GM19023 (cell line): ENCODE measurements around the gene KLF6.
A peak's percentile ranks its signal among the peaks of the same experiment; 100 is the strongest.

ENCODE experiments used
- ATAC-seq: cut with Tn5 transposase; IDR thresholded peaks from one replicate; pipeline ENCODE4 v1.9.1; 2021; ENCODE audit warnings: mild to moderate bottlenecking, moderate library complexity; ENCODE audit not compliant: unreplicated experiment

The KLF6 gene

DNA sequence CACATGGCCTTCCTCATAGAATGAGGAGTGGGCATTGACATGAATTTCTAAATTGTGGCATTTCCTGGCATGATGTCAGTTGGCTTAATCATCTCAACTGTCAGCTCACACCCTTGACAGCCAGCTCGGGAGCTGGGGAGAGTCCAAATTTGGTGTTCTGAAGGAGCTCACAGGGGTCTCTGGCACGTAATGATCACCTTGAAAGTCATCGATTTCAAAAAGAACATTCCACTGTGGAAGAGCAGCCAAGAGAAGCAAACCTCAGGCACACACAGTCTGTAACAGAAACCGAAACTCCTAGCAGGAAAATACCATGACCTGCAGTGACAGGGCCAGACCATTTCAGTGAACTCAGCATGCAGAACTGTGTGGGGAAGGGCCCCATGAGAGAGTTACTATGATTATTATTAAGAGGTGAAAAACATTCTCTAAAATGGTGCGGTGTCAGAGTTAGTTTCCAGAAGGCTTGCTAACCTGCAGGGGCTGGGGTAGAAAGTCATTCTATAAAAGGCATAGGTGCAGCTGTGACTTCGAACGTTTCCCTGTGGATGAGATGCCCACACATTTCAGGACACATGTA is 26.4 kb upstream of the KLF6 start:
- ATAC-seq, result peak; percentile 81

DNA sequence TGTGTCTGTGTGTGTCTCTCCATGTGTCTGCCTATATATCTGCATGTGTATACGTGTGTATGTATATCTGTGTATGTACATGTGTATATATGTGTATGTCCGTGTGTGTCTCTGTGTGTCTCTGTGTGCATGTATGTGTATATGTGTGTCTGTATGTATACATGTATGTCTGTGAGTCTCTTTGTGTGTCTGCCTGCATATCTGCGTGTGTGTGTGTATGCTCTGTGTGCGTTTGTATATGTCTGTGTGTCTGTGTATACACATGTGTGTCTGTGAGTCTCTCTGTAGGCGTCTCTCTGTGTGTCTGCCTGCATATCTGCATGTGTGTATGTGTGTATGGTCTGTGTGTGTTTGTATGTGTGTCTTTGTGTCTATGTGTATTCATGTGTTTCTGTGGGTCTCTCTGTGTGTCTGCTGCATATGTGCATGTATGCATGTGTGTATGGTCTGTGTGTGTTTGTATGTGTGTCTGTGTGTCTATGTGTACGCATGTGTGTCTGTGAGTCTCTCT is 23.7 kb upstream of the KLF6 start:
- no peak for ATAC-seq

DNA sequence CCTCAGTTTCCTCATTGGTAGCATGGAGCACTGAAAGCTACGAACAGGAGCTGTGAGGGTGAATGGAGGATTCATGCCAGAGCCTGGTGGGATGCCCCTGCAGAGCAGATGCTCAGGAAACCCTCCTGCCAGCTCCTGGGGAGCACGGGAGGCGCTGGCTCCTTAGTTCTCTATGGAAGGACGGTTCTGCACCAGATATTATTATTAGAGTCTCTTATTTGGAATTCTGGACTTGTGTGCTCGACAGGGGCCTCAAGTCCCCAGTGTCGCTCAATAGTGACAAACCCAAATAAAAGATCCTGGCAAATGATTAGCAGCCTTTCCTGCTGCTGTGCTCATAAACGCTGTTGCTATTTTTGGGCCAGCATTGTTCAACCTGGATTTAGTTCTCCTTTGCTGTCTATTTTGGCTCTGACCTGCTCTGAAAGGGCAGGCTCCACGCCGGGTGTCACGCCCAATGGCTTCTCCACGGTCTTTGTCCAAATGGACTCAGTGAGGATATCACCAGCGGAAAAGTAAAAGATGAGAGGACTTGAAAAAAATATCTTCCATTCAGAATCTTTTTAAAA is 23.0 kb upstream of the KLF6 start:
- no peak for ATAC-seq

DNA sequence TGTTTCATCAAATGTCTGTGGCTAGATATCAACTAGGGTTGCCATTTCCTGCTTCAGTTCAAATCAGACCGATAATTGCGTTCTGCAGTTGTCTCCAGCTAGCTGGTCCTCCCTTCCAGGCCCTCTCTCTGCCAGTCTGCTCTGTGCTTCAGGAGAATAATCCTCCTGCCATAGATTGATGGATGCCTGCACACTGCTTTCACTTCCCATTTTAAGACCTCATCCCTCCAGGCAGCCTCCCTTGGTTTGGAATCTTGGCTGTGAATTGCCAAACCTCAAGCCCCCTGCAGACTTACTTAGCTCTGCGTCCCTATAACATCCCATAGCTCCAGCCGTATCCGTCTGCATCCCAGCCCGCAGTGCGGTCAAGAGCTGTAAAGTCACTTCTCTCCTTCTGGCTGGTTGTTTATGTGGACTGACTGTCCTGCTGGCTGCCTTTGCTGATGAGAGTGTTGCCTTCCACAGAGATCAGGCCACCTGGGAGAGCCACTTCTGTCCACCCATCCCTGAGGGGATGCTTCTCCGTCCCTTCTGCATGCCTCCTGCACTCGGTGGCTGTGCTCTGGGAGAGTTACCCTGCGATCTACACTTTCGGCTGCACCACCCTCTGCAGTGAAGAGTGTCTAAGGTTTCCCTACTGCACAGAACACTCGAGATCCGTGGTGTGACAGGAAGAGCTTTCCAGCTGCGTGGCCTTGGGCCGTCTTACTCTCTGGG is 22.4 kb upstream of the KLF6 start:
- ATAC-seq, result no peak

DNA sequence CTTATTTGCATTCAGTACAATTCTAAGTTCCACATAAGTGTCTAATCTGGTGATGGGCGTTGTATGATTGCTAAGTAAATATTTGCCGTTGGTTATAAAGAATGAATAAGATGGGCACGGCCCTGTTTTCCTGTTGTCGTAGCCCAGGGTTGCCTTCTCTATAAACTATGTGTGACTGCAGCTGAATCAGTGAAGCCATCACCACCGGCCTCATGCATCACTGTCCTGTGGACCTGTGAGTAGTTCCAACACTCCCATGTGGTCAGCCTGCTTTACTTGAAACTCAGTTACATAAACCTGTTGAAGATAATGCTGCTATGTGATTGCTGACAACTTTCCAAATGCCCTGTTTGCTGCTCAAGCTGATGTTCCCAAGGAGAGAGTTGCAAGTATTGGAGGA is 21.6 kb upstream of the KLF6 start:
- no peak for ATAC-seq

DNA sequence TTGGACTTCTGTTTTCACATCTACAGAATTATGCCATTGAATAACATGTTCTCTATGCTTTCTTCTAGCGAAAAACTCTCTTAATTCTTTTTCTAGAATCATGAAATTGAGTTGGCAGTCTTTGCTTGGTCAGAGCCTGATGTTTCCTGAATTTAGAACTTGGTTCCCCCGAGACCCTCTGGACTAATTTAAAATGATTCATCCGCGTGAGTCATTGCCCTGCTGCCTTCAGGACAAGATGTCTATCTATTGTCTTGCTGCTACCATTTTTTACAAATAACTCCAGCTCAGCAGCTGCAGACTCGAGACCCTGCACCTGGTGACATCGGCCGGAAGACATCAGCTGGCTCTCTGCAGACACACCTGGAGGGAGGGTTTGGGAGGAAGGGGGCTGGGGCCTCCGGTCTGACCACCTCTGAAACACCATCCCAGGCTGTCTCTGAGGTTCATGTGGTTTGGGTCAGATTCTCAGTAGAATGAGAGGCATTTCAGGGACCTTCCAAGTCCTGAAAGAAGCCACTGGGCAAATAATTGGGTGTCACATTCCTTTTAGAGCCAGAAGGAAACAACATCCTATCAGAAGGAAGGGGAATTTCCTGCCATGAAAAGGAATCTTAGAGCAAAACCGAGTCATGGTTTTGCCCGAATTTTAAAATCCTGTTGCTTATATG is 20.9 kb upstream of the KLF6 start:
- no peak for ATAC-seq

DNA sequence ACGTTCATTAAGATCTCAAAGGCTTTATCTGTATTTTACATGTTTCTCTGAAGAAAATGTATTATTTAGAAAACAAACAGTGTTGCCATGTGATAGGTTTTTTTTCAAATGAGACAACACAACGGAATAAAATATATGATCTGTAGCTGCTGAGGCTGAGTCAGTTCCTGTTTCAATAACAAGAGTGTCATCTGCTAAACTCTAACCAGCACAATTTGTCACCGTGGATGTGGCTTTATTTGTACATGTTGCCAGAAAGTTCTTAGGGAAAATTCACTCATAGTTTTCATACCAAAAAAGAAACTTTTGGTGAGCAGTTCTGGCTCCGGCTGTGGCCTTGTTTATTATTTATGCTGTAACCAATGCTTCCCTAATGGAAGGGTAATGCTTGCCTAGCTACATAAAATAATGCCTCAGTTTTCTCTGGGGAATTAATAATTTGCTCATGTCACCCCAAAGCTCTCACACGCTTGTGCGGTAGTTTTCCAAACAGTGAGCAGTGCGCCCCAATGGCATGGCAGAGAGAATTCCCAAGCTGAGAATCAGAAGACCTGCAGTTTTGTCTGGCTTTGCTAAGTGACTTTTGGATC is 20.3 kb upstream of the KLF6 start:
- ATAC-seq, result peak; percentile 41

DNA sequence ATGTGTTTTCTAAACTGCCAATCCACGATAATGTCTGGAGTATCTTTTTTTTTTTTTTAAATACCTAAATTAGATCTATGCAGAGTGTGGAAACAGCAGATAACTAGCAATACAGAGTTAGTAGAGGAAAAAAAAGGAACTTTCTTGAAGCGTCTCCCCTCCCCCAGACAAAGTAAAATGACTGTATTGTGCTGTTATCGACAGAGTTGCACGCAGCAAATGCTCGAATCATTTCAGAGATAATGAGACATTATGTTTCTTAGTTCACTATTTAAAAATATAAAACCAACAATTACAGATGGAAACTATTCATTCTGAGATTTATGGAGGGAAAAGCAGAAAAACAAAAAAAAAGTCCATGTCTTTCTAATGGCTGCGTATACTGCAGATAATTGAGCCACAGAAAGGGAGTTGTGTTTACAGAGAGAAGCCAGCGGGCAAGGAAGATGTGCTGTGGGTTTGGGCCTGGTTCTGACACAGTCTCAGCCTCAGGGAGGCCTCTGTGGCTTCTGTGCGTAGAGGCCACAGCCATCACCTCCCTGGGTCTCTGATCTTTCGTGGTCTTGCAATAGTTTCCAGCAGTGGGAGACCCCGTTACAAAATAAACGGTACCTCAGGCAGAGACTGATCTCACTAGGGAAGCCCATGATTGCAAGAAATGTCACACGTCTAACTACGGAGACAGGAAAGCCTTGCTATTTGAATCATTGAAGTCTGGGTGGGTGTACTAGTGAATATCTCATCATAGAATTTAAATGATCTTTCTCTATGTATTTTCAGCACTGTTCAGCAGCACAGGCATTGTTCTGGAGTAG is 19.1 kb upstream of the KLF6 start:
- ATAC-seq, result no peak

DNA sequence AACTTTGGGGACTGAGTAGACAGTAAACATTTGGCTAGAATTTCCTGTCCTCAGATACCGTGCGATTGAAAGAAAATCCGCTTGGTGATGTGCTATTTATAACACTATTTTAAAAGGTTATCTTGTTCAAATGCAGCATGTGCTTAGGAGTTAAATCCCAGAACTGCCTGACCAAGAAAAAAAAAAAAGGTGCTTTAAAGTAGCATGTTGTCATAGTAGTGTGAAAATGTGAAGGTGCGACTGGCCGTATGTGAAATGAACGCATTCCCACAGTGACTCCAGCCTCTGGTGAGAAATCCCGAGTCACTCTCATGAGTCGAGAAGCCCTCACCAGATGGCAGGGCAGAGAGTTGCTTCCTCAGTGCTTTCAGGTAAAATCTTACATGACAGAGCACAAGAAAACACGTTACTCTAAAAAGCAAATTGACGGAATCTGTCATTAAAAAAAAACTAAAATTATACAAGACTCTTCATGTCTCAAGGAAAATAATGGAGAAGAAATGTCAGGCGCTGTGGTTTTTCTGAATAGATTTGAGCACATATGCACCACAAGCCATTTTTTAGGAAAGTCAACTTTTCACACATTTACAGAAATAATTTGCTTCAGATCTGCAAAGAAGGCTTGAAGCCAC is 18.4 kb upstream of the KLF6 start:
- no peak for ATAC-seq

DNA sequence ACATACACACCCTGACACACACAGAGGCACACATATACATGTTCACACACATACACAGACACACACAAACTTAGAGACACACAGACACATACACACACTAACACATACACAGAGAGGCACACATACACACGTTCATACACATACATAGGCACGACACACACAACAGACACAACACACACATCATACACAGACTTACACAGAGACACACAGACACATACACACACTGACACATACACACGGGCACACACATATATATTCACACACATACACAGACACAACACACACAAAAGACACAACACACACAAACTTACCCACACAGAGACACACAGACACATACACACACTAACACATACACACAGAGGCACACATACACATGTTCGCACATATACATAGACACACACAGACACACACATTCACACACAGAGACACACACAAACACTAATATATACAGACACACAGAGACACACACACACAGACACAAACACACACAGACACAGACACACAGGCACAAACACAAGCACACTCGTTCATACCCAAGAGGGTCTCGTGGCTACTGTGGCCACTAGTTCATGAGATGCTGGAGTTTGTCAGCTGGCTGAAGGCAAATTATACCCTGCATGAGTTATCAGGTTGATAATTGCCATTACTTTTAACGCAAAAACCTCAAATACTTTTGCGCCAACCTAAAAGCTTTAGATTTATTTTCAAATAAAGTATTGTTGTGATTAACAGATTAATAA is 17.7 kb upstream of the KLF6 start:
- ATAC-seq, result no peak

DNA sequence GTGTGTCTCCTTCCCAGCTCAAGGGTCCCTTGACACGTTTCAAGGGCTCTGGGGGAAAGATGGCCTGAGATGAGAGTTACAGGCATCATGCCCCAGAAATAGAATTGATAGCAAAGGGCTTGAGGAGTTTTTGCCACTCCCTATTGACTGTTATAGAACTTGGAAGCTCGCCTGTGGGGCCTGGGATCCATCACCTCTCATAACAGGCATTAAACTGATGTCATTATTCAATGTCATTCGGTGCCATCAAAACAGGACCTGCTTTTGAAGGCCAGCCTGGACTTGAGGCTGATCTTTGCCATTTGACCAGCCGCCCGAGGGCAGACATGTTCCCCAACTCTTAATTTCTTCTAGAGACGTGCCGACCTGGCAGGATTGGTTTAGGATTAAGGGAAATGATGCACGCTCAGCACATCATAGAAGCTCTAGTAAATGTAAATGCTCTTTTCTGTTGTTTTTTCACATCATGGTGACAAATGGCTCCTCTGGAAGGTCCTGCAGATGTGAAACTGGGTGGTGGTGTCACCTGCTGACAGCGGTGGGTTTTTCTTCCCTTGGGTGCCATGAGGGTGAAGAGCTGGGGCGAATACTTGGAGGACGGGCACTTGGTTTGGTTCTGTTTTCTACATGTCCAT is 16.7 kb upstream of the KLF6 start:
- ATAC-seq, result no peak

DNA sequence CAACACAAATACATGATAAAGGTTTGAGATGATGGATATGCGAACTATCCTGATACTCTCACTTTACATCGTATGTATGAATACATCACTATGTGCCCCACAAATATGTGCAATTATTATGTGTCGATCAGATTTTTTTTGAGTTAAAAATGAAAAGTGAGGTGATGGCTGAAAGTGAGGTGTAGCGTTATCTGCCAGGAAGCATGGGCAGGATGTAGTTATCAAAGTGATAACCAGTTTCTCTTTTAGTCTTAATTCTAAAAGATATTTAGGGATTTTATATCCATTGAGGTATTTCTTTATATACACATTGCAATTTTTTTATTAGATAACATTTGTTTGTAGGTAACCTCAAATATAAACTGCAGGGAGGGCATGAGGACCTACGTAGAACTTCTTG is 15.6 kb upstream of the KLF6 start:
- no peak for ATAC-seq

DNA sequence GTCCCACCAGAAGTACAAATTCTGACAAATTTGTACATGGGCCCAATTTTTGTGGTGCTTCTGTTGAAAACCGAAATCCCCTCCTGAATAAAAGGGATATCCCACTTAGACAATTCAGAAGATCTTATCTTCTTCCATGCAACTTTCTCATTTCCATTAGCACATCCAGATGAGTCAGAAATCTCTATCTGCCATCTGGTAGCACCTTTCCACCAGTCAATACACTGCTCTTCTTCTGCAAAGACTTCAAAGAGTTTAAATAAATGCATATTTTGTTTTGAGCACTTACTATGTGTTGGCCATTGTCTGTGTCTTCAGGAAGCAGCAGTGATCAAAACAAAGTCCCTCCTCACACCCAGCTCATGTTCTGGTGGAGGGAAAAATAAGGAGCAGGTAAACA is 12.7 kb upstream of the KLF6 start:
- no peak for ATAC-seq

DNA sequence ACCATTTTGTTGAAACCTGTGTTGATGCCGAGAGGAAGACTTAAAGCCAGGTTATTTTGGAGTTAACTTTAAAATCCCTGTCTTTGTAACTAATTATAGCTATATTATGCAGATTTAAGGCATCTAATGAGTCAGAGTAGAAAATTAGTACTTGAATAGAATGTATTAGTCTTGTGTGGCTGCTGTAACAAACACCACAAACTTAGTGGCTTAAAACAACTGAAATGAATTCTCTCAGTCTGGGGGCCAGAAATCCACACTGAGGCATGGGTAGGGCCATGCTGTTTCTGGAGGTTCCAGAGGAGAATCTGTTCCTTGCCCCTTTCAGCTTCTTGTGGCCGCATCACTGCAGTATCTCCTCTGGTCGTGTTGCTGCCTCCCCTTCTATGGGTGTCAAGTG is 8.5 kb upstream of the KLF6 start:
- ATAC-seq, result no peak

DNA sequence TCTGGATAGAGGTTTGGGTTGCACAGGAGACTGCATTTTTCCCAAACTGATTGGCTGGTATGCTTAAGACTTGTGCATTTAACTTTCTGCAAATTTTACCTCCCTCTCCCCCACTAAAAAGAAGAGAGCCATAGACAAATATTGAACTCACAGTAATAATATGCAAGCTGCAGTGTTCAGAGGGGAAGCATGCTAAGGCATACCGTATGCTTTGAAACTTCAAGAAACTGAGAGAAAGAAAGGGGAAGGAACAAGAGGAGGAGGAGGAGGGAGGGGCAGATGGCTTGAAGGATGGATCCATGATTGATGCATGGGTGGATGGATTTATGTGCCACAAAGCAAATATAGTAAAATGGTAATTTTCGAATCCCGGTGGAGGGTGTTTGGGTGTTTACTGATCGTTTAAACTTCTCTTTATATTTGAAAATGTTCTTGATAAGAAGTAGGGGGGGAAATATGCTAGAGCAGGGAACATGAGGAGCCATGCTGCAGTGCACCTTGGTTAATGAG is 7.8 kb upstream of the KLF6 start:
- ATAC-seq, result no peak

DNA sequence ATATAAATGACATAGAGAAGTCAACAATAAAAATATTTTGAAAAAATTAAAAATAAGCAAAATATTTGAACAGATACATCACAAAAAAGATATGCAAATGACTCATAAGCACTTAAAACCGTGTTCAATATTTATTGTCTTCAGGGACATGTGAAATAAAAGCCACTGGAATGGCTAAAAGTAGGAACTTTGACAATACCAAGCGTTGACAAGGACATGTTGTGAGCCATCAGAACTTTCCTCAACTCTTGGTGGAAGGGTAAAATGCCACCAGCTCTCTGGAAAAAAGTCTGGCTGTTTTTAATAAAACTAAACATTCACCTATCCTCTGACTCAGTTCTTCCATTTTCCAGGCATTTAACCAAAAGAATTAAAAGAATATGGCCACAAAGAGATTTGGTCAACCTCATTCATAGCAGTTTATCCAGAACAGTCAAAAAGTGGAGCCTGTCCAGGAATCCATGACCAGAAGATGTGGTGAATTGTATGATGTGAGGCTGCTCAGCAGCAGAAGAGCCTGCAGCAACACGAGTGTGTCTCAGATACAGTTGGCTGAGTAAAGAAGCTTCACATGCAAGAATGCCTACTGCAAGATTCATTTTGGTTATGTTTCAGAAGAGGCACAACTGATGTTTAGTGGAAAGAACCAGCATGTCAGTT is 7.1 kb upstream of the KLF6 start:
- no peak for ATAC-seq

DNA sequence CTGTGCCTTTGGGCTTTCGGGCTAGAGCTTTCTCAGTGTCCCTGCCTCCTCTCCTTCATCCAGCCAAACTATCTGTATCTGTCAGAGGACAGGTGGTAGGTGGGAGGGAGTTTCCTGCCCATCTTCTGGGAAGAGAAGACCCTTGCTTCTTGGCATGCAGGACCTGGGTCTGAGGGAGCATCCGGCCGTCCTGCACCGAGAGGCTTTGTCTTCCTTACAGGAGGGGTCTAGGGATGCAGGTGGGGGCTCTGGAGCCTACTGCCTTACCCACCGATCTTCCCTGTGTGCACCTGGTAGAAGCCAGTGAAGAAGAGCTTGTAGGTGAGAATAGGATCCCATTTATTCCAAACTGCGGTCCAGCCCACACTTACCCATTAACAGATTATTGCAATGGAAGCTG is 5.8 kb upstream of the KLF6 start:
- ATAC-seq, result no peak

DNA sequence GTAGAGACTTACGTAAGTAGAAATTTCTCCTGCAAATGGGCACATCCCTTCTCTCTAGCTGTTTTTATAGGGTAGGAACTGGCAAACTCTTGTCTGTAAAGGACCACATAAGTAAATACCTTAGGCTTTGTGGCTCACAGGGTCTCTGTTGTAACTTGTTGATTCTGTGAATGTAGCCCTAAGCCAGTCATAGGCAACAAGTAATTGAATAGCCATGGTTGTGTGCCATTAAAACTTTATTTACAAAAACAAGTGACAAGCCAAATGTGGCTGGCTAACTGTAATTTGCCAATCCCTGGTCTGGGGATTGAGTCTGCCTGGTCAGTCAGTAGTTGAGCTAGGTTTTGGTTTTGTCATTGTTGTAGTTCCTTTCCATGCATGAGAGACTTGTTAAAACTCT is 5.3 kb upstream of the KLF6 start:
- ATAC-seq, result no peak
